GM08714 (cell line): ENCODE data around the gene CD96.
"Not testable (repeated sequence)": the region's sequence is repeated elsewhere in the genome, so short reads cannot be mapped to it uniquely, and the experiment has no call there.

Experiments used
- H3K4me3 ChIP-seq: fragments of 200-500 bp; sonication (Bioruptor generic); 2 replicates; pipeline ENCODE4 v1.5.1; 2014; ENCODE audit warnings: mild to moderate bottlenecking, low read length, inconsistent platforms
- ZNF274 ChIP-seq: IDR thresholded peaks from 2 replicates; pipeline ENCODE4 v1.6.1; 2012; ENCODE audit warnings: mild to moderate bottlenecking, low read depth, low read length

Gene CD96

DNA sequence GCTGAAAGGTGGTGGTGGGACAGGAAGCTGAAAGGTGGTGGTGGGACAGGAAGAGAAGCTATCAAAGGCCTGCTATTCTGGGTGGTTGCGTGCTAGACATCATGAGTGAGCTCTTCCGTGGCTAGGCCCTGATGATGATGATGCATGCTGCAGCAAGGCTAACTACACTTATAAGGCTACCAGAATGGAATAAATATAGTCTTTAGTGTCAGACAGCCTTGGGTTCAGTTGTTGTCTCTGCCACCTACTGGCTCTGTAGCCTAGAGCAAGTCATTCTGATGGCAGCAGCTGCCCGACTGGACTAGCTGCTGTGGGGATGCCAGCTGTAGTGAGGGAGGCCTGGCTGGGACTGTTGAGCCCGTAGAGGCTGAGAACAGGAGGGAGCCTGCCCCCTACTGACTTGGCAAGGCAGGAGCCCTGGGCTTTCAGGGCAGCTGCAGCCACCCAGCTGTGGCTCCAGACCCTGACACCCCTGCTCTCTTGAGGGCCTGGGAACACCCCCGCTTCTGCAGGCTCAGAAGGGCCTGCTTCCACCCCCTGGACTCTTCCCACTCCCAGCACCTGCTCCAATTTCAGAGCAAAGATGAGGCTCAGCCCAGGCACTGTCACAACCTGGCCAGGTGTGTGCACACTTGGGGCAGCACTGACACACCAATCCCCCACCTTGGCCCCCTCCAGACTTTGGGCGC lies 74.6 kb downstream of the CD96 start:
- H3K4me3 ChIP-seq = no peak overlapping the region

DNA sequence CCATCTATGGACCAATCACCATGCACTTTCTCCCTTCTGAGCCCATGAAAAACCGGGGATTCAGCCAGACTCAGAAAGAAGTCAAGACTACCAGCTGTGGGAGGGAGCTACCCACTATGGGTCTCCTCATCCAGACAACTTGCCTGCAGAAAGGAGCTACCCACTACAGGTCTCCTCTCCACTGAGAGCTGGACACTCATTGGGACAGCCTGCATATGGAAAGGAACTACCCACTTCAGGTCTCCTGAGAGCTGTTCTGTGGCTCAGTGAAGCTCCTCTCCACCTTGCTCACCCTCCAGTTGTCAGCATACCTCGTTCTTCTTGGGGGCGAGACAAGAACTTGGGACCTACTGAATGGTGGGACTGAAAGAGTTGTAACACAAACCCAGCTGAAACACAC lies 75.4 kb downstream of the CD96 start:
- H3K4me3 ChIP-seq = no peak overlapping the region
- TF ChIP-seq ZNF274 = no peak

More for the DNA sequence above, 74.6 kb downstream of the CD96 start:
- TF ChIP-seq ZNF274 = no peak

DNA sequence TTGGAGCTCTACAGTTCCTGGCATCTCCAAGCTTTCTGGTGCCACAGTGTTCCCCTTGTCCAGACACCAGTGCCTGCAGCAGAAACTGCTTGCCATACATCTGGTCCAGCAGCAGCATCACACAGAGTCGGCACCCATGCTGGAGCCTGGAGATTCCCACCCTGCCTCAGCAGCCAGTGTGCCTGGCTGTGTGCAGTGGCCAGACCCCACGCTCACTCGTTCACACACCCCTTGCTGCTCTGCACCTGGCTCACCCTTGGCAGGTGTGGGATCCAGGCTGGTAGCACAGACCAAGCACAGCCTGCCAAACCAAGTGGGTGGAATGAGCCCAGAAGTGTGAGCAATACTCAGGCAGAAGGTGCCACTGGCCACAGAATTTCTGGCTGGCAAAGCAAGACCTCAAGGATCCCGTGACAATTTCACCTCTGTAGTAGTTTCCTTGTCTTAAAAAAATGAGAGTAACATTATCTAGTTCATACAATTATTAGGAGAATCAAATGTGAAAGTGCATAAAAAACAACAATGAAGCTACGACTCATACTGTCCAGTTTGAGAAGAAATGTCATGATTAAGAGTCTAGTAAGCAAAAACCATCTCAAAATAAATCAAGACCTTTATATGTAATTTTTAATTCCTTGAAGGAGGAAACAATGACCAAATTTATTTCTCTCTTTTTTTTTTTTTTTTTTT lies 76.1 kb downstream of the CD96 start:
- H3K4me3 ChIP-seq = no peak overlapping the region
- no peak for TF ChIP-seq ZNF274

DNA sequence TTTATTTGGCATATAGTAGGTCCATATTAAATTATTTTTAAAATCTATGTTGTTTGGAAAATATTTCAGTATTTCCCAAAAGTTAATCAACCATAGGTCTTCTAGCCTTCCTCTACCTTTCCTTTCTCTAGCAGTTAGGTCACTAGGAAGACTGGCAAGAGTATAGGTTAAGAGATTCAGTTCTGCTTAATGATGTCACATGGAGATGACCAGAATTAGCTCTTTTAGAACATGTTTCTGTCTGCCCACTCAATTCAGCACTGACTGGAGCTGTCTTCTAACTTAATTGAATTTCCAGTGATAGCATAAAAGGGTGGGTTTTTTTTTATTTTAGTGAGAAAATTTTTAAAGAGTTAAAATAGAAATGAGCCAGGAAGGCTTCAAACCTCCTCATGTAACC lies 76.9 kb downstream of the CD96 start:
- no peak overlapping the region for H3K4me3 ChIP-seq
- no peak for TF ChIP-seq ZNF274

DNA sequence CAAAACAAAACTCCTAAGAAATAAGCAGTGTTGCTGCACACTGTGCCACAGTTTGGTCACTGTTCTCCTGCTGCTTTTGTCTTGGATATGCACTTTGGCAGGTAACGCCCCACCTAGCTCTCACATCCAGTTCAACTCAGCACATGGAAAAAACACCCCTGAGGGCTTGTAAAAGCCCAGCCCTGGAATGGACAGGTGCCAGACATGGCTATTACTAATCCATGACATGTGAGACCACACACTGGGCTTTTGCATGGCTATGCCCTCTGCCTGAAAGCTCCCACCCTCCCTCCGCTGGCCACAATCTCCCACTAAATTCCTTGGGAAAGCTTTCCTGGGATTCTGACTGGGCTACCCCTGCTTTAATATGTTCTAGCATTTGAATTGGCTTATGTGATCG lies 77.8 kb downstream of the CD96 start:
- no peak overlapping the region for H3K4me3 ChIP-seq
- no peak for TF ChIP-seq ZNF274

DNA sequence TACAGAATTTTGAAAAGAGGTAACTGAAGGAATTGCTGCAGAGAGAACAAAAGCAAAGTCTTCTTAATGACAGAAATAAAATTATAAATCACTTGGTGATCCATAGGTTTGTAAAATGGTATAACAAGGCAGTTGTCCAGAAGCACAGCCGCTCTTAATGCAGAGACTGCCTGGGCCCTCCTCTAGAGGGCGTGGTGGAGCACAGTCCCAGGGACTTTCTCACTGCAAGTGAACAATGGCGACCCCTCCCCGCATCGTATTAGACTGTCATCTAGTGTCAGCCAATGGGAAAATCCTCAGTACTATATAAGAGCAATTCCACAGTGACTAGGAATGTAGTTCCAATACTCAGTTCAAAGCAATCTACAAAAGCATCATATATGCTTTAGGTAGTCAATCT lies 79.5 kb downstream of the CD96 start:
- H3K4me3 ChIP-seq = no peak overlapping the region
- TF ChIP-seq ZNF274 = no peak

DNA sequence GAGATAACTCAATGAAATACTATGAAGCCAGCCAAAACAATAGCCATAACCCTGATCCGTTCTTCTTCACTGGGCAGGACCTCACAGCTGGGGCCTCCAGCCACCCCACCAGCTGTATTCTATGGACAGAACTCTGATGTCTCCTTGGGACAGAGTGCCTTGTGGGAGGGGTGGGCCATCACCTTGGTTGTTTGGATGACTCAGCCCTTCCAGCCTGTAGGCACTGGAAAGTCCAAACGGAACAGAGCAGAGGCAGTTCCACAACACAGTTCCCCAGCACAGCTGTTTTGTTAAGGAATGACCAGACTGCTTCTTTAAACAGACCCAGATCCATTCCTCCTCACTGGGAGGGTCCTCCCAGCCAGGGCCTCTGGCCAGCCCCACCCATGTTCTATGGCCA lies 85.1 kb downstream of the CD96 start:
- no peak overlapping the region for H3K4me3 ChIP-seq
- TF ChIP-seq ZNF274 = no peak

DNA sequence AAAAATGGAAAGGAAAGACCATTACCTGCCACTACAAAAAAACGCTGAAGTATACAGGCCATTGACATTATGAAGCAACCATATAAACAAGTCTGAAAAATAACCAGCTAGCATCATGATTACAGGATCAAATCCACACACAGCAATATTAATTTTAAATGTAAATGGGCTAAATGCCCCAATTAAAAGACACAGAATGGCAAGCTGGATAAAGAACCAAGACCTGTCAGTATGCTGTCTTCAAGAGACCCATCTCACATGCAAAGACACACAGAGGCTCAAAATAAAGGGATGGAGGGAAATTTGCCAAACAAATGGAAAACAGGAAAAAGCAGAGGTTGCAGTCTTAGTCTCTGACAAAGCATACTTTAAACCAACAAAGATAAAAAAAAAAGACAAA lies 87.0 kb downstream of the CD96 start:
- not testable (repeated sequence) for H3K4me3 ChIP-seq

DNA sequence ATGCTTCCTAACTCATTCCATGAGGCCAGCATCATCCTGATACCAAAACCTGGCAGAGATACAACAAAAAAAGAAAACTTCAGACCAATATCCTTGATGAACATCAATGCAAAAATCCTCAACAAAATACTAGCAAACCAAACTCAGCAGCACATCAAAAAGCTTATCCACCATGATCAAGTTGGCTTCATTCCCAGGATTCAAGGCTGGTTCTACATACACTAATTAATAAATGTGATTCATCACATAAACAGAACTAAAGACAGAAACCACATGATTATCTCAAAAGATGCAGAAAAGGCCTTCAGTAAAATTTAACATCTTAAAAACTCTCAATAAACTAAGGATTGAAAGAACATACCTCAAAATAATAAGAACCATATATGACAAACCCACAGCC lies 88.6 kb downstream of the CD96 start:
- H3K4me3 ChIP-seq = not testable (repeated sequence)

DNA sequence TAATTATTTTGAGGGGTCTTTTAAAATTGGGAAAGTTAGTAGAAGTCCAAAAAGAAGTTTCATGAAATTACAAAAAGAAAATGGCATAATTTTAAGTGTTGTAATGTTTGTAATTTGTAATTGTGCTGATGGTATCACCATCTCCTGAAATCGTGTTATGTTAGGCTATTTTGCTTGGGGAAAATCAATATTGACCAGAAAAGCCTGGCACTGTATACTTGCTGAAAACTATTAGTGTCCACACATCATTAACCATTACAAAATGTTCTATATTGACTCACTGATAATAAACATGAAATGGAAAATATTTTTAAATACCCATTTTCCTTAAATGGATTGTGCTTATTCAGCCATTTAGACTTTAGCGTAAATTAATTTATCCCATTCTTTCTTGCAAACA lies 93.4 kb downstream of the CD96 start:
- TF ChIP-seq ZNF274 = no peak
- H3K4me3 ChIP-seq = no peak overlapping the region

DNA sequence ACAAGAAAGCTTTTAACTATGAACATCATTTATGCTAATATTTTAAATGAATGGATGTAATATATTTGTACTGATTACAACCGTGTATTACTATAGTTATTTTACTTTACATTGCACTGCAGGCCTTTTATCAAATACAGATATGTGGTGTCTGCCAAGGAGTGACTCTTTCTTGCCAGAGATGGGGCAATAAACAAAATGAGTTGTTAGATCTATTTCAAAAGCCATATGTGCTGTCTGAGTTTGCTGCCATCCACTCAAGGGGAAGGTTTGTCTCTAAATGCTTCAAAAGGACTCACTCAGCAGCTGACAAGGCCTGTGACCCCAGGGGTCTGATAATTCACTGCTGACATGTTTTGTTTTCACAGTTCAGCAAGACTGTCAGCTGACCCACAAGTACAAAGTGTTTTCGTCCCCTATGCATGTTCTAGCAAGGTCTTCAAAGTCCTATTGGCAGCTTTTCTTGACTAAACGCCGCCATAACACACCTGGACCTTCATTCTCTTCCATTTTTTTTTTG lies 94.4 kb downstream of the CD96 start:
- no peak overlapping the region for H3K4me3 ChIP-seq
- TF ChIP-seq ZNF274 = no peak

DNA sequence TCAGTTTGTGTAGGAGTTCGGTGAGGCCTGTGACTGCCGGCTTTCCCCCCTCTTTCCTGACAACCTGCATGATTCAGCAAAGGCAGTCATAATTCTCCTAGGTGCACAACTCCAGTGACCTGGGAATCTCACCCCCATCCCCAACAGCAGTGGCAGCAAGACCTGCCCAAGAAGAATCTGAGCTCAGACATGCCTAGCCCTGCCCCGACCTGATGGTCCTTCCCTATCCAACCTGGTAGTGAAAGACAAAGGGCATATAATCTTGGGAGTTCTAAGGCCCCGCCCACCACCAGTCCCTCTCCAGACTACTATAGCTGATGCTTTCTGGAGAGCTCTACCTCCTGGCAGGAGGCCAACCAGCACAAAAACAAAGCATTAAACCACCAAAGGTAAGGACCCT lies 97.3 kb downstream of the CD96 start:
- no peak overlapping the region for H3K4me3 ChIP-seq
- no peak for TF ChIP-seq ZNF274

DNA sequence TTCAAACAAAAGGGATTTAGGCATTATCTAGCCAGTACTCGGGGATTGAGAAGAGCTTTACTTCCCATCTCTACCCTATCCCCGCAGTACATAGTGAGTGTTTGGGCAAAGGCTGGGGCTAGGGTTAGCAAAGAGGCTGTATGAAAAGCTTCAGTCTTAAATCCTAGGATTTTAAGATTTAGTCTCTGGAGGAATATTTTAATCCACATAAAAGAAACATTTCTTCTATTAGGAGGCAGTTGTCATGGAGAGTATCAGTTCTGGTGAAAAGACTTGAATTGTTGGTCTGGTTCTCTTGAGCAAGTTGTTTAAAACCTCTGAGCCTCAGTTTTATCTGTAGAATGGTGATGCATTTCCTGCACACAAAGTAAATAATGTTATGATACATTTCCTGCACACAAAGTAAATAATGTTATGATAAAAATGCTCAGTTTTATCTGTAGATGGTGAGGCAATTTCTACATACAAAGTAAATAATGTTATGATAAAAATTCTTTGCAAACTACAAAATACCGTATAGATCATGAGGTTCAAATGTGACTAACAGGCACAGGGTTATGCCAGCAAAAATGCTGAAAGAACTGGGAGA lies 107.1 kb downstream of the CD96 start:
- no peak for TF ChIP-seq ZNF274
- H3K4me3 ChIP-seq = no peak overlapping the region

DNA sequence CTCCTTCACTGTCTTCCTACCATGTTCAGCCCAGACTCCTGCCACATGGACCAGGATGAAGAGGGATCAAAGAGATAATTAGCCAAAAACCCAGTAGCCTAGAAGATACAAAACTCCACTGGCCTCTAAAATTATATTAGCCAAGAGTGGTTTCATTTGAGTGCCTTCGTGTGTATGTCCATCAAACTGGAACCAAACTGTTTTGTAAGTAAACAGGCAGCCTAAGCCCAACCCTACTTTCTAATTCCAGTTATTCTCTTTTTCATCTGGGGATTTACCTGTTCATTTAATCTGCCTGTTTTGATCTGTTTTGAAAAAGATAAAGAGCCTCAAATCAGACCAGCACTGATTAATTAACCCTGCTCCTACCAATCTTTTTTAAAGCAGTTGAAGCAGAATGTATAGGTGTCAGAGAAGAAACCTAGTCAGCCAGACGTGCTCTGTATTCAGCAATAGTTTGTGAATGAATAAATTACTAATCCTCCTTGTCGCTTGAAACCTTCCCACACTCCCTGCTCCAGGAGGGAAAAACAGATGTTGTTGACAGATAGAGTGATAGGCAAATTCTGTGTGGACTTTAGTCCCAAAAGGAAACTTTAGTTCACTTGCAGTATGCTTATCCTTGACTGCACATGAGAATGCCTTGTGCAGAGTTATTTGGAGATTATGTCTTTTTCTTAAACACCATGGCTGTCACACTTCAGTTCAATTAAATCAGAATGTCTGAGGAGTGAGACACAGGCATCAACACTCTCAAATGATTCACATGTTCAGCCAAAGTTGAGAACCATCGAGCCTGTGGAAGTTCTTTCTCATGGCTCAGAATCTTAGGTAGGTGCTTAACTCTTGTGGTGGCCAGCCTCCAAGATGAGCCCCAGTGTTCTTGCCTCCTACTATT lies 108.6 kb downstream of the CD96 start:
- no peak overlapping the region for H3K4me3 ChIP-seq
- no peak for TF ChIP-seq ZNF274

DNA sequence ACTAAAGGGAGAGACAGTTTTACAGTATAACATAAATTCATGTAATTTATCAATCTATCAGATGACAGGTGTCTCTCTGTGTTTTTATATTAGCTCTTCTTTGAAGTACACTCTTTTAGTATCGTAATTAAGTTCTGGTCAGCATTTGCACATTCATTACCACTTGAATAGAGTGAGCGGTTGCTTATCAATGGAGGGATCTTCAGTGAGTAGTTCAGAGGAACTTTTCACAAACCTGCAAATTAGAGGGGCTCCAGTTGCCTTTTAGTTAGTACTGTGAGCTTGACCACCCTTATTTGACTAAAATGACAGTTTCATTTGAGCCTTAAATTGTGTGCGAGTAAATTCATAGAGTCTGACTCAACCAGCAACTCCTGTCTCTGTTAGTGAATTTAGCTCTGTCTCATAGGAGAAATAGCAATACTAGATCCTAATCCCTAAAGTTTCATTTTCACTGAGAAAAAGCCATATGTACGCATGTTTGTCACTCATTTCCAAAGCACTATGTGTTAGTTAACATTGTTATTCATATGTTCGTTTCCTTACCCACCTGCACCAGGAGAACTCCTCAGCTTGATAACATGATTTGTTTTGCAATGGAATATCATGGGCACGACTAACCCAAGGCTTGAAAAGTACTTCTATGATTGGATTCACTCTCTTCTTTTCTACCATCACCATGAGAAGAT lies 110.6 kb downstream of the CD96 start:
- no peak for TF ChIP-seq ZNF274
- H3K4me3 ChIP-seq = no peak overlapping the region
